Measurements from ENCODE around the gene COQ5. TPM values are rescaled to one million over a fixed set of nuclear protein-coding genes. Genes with fewer than 3 reads are reported as not detected.
A peak's percentile ranks its signal among the peaks of the same experiment; 100 is the strongest.

The COQ5 gene
- total RNA-seq, 1 donor from 2014 or later: 36.2 TPM

DNA sequence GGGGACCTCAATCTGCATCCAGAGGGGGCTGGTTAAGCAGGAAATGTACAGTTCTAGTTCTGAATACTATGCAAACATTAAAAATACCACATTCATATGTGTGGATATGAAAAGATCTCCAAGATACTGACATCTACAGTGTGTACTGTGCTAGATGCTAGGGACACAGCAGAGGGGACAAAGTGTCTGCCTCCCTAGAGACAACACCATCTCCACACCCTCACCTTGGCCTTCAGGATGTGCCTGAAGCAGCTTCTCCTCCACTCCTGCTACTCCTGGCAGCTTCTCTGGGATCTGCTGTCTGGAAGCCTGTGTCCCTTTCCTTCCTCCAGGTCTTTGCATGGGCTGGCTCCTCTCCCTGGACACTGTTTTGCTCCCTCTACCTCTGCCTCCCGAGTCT, 48.7 kb downstream of the COQ5 start:
- DNase-seq (ENCODE audit: low spot score, unreplicated experiment): no peak
- Mint-ChIP-seq H3K27me3 (no peaks in the 10 kb centered on the region), H3K4me3 (ENCODE audit: low read depth) (no peak overlapping the region), H3K27ac (no peak overlapping the region), H3K36me3 (ENCODE audit: insufficient read depth) (peaks cover 2% of the 10 kb centered on the region), H3K9me3 (ENCODE audit: low read depth) (no peaks in the 10 kb centered on the region), H3K4me1 (ENCODE audit: low read depth) (no peaks in the 10 kb centered on the region)
- TF ChIP-seq, protein P1, sequence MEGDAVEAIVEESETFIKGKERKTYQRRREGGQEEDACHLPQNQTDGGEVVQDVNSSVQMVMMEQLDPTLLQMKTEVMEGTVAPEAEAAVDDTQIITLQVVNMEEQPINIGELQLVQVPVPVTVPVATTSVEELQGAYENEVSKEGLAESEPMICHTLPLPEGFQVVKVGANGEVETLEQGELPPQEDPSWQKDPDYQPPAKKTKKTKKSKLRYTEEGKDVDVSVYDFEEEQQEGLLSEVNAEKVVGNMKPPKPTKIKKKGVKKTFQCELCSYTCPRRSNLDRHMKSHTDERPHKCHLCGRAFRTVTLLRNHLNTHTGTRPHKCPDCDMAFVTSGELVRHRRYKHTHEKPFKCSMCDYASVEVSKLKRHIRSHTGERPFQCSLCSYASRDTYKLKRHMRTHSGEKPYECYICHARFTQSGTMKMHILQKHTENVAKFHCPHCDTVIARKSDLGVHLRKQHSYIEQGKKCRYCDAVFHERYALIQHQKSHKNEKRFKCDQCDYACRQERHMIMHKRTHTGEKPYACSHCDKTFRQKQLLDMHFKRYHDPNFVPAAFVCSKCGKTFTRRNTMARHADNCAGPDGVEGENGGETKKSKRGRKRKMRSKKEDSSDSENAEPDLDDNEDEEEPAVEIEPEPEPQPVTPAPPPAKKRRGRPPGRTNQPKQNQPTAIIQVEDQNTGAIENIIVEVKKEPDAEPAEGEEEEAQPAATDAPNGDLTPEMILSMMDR (IDR thresholded peaks at IDR 0.05; ENCODE audit: unreplicated experiment): no peak

DNA sequence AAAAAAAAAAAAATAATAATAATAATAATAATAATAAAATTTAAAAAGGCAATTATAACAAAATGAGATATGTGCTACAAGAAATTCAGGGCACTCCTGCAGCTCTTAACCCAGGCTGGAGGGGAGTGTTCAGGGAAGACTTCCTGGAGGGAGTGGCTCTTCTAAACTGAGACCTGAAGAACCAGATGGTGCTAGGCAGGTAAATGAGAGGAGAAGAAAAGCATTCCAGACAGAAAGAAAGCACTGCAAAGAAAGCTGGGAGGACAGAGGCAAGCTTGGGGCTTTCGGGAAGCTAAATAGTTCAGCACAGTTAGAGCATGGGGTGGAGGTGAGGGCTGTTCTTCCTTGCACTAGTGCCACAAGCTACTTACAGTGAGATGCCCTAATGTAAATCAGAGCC, 49.5 kb downstream of the COQ5 start:
- TF ChIP-seq, protein P1 (IDR thresholded peaks at IDR 0.05; ENCODE audit: unreplicated experiment): no peak
- Mint-ChIP-seq H3K27me3 (no peaks in the 10 kb centered on the region), H3K4me3 (ENCODE audit: low read depth) (no peak overlapping the region), H3K27ac (peak overlapping the region; percentile 73), H3K4me1 (ENCODE audit: low read depth) (no peaks in the 10 kb centered on the region), H3K36me3 (ENCODE audit: insufficient read depth) (peaks cover 2% of the 10 kb centered on the region), H3K9me3 (ENCODE audit: low read depth) (no peaks in the 10 kb centered on the region)
- no peak for DNase-seq (ENCODE audit: low spot score, unreplicated experiment)

DNA sequence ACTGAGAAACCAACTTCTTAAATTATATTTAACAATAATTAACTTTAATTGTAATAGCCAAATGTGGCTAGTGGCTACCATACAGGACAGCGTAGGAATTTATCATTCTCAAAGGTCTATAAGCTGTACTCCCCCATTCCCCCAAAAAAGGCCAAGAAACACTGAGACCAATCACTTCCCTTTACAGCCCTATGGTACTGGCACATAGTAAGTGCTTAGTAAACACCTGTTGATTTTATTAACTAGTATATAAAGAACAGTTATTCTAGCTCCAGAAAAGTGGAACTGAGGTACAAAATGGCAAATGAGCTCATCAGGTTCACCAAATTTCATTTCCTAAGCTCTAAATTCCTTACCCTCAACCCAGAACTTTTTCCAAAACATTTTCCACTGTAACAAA, 53.3 kb downstream of the COQ5 start:
- no peak for DNase-seq (ENCODE audit: low spot score, unreplicated experiment)
- Mint-ChIP-seq H3K27ac (no peak overlapping the region), H3K36me3 (ENCODE audit: insufficient read depth) (peaks cover 2% of the 10 kb centered on the region), H3K9me3 (ENCODE audit: low read depth) (no peaks in the 10 kb centered on the region), H3K27me3 (no peaks in the 10 kb centered on the region), H3K4me1 (ENCODE audit: low read depth) (no peaks in the 10 kb centered on the region), H3K4me3 (ENCODE audit: low read depth) (no peak overlapping the region)
- TF ChIP-seq, protein P1 (IDR thresholded peaks at IDR 0.05; ENCODE audit: unreplicated experiment): no peak

DNA sequence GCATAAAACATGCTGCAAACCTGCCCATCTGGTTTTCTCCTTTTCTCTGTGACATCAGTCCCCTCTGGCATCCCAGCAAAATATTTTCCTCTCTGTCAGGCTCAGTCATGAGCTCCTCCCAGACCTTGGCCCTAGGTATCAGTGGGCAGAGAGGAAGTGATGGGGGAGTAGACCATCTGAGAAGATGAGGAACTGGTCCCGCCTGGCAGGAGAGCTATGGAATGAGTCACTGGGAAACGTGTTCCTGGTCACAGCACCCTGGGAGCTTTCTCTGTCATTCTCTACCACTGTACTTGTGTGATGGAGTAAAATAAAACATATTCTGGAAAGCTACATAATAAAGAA, 54.4 kb downstream of the COQ5 start:
- no peak overlapping the region for H3K4me3 Mint-ChIP-seq (ENCODE audit: low read depth)
- no peaks in the 10 kb centered on the region for H3K9me3 Mint-ChIP-seq (ENCODE audit: low read depth)
- H3K4me1 Mint-ChIP-seq (ENCODE audit: low read depth): peaks cover 2% of the 10 kb centered on the region
- H3K36me3 Mint-ChIP-seq (ENCODE audit: insufficient read depth): peaks cover 3% of the 10 kb centered on the region
- TF ChIP-seq, protein P1 (IDR thresholded peaks at IDR 0.05; ENCODE audit: unreplicated experiment): no peak
- no peak for DNase-seq (ENCODE audit: low spot score, unreplicated experiment)
- H3K27ac Mint-ChIP-seq: no peak overlapping the region
- no peaks in the 10 kb centered on the region for H3K27me3 Mint-ChIP-seq

DNA sequence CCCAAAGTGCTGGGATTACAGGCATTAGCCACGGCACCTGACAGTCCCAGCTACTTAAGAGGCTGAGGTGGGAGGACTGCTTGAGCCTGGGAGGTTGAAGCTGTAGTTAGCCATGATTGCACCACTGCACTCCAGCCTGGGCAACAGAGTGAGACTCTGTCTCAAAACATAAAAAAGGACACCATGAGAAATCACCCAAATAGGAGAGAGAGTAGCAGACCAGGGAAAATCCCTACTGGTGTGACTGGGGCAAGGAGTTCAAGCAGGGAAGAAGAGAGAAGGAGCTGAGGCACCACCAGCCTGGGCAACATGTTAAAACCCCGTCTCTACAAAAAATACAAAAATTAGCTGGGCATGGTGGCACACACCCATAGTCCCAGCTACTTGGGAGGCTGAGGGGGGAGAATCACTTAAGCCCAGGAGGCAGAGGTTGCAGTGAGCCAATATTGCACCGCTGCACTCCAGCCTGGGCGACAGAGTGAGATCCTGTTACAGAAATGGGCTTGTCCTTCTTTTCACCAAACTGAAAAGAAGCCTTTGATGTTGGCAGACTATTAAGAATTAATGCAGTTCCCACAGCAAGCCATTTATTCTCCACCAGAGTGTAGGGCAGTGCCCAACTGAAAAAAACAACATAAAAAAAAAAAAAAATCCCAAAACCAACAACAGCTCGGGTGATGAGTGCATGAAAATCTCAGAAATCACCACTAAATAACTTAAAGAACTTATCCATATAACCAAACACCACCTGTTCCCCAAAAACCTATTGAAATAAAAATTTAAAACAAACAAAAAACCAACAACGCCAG, 54.9 kb downstream of the COQ5 start:
- H3K4me3 Mint-ChIP-seq (ENCODE audit: low read depth): no peak overlapping the region
- TF ChIP-seq, protein P1 (IDR thresholded peaks at IDR 0.05; ENCODE audit: unreplicated experiment): no peak
- H3K4me1 Mint-ChIP-seq (ENCODE audit: low read depth): peaks cover 2% of the 10 kb centered on the region
- H3K36me3 Mint-ChIP-seq (ENCODE audit: insufficient read depth): peaks cover 3% of the 10 kb centered on the region
- no peaks in the 10 kb centered on the region for H3K27me3 Mint-ChIP-seq
- no peaks in the 10 kb centered on the region for H3K9me3 Mint-ChIP-seq (ENCODE audit: low read depth)
- DNase-seq (ENCODE audit: low spot score, unreplicated experiment): no peak
- no peak overlapping the region for H3K27ac Mint-ChIP-seq

Data from progenitor cell of endocrine pancreas (in vitro differentiated cells).